ENCODE results near the gene EME2.

DNA sequence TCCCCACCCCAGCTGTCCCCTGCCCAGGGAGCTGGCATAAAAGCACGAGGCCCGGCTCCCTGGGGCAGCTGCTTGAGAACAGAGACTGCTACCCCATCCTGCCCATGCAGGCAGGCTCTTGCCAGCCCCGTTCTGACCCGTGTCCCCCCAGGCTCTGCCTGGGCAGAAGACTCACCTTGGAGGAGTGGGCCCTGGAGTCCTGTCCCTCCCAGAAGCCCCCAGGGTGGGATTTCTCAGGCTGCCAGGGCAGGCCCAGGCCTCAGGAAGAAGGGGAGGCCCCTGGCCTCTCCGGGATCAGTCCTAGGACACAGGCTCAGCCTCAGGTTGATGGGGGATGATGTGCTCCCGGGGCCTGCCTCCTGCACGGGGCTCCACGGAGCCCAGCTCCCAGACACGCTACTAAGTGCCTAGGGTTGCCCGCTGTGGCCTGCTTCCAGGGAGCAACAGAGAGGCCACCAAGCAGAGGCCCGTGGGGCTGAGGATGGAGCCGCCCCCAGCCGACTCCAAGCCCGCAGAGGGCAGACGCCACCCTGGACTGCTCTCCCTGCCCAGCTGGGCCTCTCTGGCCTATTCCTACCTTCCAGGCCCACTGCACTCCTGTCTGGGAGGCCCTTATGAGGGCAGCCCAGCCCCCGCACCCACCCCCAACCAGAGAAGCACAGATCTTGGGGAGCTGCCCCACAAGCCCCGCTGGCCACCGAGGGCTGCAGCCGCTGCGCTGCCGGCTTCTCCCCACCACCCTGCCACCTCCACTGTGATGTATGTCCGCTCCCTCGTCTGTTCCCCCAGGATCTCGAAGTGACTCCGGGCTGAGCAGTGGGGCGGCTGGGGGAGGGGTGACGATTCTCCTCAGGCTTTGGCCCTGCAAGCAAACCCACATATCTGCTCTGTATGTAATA, 3.0 kb upstream of the EME2 start:
- TF ChIP-seq CTCF (conservative IDR thresholded peaks at IDR 0.05; ENCODE audit: low read depth, low read length) (no peak), EZH2 (IDR thresholded peaks at IDR 0.05; ENCODE audit: borderline replicate concordance, low read depth, low read length, poor library complexity, severe bottlenecking) (no peak)

Data from A673 (cell line).